ENCODE measurements around the gene DDIT4L.

Gene DDIT4L

DNA sequence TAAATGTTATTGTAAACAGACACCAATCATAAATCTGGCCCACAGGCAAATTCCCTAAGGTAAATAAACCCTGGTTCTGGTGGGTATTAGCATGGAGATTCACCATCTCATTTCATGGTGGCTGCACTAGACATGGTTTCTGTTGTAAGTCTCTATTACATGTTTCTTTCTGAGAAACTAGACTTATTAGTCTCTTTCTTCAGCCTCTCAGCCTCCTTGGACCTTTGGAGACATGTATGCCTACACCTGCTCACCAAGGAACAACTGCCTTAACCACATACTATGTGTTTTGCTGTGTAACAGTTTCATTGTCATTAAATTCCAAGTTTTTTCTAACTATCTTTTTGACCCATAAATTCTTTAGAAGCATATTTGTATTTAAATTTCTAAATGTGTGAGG is 13.1 kb downstream of the DDIT4L start:
- TF ChIP-seq, protein P1, sequence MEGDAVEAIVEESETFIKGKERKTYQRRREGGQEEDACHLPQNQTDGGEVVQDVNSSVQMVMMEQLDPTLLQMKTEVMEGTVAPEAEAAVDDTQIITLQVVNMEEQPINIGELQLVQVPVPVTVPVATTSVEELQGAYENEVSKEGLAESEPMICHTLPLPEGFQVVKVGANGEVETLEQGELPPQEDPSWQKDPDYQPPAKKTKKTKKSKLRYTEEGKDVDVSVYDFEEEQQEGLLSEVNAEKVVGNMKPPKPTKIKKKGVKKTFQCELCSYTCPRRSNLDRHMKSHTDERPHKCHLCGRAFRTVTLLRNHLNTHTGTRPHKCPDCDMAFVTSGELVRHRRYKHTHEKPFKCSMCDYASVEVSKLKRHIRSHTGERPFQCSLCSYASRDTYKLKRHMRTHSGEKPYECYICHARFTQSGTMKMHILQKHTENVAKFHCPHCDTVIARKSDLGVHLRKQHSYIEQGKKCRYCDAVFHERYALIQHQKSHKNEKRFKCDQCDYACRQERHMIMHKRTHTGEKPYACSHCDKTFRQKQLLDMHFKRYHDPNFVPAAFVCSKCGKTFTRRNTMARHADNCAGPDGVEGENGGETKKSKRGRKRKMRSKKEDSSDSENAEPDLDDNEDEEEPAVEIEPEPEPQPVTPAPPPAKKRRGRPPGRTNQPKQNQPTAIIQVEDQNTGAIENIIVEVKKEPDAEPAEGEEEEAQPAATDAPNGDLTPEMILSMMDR (IDR thresholded peaks at IDR 0.05; ENCODE audit: insufficient read depth, missing control alignments) = no peak
- no peak for DNase-seq (ENCODE audit: insufficient read length, low spot score)
- FAIRE-seq = no peak

DNA sequence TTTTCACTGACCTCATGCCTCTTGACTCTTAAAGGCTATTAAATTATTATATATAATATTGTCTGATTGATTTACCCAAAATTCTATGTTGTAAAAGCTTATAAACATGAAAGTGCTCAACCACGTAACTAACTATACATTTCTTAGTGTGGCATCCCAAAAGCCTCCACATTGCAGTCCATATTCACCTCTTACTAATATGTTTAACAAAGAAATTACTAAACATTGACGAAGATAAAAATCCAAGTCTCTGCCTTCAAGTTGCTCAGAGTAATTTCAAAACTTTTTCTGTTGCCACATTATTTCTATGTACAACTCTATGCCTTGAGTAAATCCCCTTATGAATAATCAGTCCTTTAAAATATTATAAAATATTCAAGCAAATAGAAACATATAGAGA is 14.4 kb downstream of the DDIT4L start:
- DNase-seq (ENCODE audit: insufficient read length, low spot score) = no peak
- no peak for FAIRE-seq
- TF ChIP-seq, protein P1 (IDR thresholded peaks at IDR 0.05; ENCODE audit: insufficient read depth, missing control alignments) = no peak

DNA sequence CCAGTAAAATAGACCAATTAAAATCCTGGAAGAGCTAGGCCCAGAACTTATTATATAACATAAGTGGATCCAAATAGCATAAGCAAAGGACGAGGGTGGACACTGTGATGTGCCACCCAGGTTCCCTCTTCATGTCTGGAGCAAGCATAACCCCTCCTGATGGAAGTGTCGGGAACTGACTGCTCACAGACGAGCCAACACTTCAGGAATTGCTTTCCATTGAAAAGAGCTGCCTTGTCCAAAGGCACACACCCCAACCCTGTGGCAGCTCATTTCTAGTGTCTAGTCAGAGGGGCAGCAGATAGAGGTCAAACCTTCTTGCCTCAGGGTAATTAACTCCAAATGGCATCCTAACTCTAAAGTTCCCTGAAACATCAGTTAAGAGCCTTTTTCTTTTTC is 15.3 kb downstream of the DDIT4L start:
- TF ChIP-seq, protein P1 (IDR thresholded peaks at IDR 0.05; ENCODE audit: insufficient read depth, missing control alignments) = no peak
- DNase-seq (ENCODE audit: insufficient read length, low spot score) (no peak), FAIRE-seq (no peak)

DNA sequence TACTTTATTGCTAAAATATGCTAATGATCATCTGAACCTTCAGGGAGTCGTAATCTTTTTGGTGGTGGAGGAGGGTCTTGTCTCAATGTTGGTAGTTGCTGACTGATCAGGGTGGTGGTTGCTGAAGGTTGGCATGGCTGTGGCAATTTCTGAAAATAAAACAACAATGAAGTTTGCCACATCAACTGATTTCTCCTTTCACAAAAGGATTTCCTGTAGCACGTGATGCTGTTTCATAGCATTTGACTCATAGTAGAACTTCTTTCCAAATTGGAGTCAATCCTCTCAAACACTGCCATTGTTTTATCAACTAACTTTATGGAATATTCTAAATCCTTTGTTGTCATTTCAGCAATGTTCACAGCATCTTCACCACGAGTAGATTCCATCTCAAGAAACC is 19.3 kb downstream of the DDIT4L start:
- FAIRE-seq (no peak), DNase-seq (ENCODE audit: insufficient read length, low spot score) (no peak)
- TF ChIP-seq, protein P1 (IDR thresholded peaks at IDR 0.05; ENCODE audit: insufficient read depth, missing control alignments) = no peak

DNA sequence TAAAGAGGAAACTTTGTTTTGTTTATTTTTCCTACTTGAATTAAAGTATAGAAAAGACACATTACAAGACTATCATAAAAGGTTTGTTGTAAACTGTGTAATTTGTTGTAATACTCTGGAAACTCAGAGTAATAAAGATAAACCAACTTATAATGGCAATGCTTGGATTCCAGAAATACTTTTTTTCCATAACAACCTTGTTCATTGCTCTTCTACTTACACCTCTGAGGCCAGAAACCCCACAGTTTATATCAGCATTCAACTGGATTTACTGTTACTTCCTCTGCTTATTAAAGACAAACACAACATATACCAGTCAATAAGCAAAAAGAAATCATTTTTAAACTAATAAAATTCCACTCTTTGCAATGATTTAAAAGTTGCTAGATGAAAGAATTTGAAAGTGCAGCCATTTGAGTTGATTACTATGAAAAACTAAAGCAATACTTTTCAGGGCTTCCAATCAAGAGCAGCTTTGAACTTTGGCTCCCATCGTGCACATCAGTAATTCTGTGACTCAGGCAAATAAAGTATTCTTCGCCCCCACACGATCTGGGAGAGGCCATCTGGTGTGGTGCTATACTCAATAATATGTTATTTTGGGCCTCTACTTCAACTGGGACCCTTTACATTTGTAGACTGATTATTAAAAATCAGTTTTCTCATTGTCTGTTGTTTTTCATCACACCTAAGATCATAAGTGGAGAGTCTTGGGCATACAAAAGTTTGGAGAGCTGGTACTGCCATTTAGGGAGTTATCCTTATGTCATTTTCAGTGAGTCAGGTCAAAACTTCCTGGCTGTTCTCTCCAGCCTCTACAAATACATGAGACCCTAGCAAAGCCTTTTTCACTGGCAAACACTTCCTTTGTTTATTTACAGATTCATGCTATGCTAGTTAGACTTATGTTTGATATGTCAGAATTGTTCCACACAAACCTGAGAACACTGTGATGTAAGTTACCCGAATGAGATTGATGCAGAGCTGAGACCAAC is 20.5 kb downstream of the DDIT4L start:
- DNase-seq (ENCODE audit: insufficient read length, low spot score) (no peak), FAIRE-seq (no peak)

DNA sequence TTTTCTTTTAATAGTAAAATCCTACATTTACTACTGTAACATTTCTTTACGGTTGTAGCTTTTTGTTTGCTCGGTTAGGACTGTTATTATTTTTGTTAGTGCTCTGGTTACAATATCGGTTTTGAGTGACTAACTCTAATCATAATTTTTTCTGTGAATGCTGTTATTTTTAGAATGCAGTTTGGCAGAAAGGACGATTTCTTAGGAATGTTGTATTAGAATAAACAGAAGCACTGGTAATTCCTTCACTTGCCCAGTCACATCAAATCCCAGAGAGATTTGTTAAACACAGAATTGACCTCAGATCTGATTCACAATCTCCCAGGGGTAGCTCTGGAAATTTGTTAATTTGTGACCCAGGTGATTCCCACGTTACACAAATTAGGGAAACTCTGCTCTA is 21.7 kb downstream of the DDIT4L start:
- DNase-seq (ENCODE audit: insufficient read length, low spot score) (no peak), FAIRE-seq (no peak)
- TF ChIP-seq, protein P1 (IDR thresholded peaks at IDR 0.05; ENCODE audit: insufficient read depth, missing control alignments) = no peak

More for the DNA sequence above, 20.5 kb downstream of the DDIT4L start:
- TF ChIP-seq, protein P1 (IDR thresholded peaks at IDR 0.05; ENCODE audit: insufficient read depth, missing control alignments) = no peak

Measured in D721Med (cell line).